Hypothalamus (tissue), 51 donors: ENCODE data around the gene RPL39L.

Experiments used
- DNase-seq, 51 donors: peaks; one replicate each; lab custom pipeline; 2025; lab: John Stamatoyannopoulos, UW

Gene RPL39L

GRCh38 chr3:187072102-187072501 is 67.2 kb downstream of the RPL39L start:
- DNase-seq = no peak
